NCI-H146 (cell line): ENCODE measurements around the gene RPS2.

Experiments used
- DNase-seq: peaks from one replicate; lab custom pipeline; 2025; lab: John Stamatoyannopoulos, UW

The RPS2 gene

DNA sequence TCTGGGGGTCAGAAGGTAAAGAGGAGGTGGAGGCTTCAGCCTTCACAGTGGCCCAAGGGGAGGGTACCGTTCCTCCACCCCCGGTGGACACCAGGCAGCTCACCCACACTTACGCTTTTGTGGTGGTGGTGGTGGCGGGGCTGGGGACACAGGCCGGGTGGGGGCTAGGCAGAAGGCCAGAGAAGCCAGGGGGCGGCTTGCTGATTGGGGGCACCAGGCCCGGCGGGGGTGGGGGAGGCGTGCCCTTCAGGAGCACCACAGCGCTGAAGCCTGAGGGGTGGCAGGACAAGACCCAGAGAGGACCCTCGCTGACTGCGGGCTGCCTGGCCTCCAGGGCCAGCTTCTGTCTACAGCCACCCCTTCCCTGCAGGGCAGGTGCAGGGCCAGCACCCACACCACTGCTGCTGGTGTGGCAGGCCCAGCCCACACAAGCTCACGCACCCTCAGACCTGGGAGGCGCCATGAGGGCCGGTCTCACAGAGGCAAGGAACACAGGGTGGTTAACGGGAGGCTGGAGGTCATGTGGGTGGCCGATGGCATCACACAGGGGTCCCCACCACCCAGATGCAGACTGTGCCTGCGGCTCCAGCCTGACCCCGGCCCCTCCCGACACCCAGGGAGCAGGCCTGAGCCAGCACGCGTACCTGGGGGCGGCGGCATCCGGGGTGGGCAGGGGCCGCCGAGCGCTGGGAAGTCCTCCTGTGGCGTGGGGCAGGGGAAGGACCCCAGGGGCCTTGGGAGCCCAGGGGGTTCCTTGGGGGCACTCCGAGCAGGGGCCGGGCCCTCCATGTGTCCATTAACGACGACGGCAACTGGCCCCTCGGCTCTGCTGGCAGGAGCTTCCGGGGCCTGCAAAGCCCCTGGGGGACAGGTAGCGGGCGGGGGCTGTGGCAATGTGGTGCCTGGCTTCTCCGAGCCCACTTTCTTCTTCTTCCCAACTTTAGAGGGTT lies 34.5 kb upstream of the RPS2 start:
- no peak for DNase-seq

DNA sequence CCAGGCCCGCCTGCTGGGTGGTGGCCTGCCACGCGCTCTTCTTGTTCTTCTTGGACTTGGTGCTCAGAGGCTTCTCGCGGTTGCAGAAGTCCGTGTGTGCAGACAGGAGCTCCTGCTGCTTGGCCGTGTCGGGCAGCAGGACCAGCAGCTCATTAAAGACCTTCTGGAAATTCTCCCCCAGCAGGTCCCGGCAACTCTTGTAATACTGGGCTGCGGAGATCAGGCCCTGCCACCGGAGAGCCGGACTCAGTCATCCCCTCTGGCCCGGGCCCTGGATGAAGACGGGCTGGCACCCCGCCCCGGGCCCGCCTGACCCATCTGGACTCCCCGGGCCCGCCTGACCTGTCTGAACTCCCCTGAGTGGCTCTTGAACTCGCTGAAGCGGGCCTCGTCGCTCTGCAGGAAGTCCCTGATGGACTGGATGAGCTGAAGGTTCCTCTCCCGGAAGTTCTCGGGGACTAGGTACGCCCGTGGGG lies 33.8 kb upstream of the RPS2 start:
- DNase-seq: no peak

DNA sequence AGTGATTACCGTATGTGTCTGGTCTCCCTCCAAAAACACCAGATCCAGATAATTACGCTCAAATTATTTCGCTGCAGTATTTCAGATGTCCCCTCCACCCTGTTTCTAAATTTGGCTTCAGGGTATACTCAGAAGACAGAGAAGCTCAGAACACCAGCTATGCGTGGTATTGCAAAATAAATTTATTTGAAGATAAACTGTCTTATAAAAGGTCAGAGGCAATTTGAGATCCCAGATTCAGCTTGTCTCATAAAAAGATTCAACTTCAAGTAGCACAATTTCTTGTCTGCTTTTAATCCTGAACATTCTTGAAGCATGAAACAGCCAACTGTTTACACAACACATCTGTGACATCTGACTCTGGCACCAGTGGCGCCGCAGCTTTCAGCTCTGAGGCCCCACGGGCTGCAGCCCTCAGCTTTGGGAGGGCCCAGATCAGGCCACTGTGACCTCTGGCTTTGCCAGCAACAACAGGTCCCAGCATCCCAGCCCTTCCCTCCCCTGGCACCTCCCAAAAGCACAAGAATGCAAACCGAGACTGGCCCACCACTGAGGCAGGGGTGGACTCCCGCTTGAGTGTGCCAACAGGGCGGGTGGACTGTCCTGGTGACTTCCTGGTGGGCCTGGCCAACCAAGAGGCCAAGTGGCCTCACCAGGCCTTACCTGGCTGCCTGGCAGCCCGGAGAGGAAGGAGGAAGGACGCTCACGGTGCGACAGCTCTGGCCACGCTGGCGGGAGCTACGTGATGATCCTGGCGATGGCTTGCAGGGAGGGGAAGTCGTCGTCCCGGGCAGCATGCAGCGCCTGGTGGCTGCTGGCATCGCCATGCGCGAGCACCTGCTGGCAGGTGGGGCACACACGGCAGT lies 33.1 kb upstream of the RPS2 start:
- DNase-seq: no peak

DNA sequence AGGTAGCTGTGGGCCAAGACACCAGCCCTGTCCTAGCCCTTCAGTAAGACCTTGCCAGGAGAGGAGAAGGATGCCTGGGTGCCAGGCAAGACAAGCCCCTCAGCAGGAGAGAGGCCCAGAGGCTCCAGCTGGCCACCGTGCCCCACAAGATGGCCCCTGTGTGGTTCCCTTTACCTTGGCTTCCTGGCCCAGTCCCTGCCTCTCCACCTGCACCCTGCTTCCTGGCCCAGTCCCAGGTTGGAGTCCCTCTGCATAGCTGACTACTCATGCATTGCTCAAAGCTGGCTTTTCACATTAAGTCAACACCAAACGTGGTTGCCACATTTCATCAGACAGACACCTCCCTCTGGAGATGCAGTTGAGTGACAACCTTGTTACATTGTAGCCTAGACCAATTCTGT lies 29.1 kb upstream of the RPS2 start:
- no peak for DNase-seq

DNA sequence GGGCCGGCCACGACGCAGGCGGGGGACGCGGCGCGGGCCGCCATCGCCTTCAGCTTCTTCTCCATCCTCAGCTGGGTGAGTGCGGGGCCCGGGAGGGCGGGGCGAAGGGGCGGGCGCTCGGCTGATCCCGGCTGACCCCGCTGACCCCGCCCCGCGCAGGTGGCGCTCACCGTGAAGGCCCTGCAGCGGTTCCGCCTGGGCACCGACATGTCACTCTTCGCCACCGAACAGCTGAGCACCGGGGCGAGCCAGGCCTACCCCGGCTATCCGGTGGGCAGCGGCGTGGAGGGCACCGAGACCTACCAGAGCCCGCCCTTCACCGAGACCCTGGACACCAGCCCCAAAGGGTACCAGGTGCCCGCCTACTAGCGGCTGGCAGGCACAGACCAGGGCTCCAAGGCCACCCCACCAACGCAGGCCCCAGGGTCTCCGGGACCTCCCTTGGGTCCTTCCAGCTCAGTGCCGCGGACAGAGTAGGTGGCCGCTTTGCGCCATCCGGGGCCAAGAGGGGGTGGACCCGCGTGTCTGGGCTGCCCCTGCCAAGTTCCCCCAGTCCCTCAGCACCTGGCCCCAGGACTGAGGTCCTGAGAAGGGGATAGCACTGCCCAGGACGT lies 28.2 kb upstream of the RPS2 start:
- DNase-seq: no peak

DNA sequence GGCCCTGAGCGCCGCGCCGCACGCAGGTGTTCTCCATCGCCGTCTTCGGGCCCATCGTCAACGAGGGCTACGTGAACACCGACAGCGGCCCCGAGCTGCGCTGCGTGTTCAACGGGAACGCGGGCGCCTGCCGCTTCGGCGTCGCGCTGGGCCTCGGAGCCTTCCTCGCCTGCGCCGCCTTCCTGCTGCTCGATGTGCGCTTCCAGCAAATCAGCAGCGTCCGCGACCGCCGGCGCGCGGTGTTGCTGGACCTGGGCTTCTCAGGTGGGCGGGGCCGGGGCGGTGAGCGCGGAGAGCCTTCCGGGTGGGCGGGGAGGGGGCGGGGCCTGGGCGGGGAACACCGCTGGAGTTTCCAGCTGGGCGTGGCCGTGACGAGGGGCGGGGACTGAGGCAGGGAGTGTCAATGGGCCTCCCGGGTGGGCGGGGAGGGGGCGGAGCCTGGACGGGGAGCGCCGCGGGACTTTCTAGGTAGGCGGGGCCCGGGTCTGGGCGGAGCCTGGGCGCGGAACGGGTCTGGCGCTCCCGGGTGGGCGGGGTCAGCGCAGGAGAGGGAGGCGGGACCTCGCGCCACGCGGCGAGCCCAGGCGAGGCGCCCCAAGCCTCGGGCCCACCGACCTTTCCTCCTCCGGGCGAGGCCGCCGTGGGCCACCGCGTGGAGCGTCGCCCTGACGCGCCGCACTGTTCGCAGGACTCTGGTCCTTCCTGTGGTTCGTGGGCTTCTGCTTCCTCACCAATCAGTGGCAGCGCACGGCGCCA lies 27.5 kb upstream of the RPS2 start:
- DNase-seq: no peak

DNA sequence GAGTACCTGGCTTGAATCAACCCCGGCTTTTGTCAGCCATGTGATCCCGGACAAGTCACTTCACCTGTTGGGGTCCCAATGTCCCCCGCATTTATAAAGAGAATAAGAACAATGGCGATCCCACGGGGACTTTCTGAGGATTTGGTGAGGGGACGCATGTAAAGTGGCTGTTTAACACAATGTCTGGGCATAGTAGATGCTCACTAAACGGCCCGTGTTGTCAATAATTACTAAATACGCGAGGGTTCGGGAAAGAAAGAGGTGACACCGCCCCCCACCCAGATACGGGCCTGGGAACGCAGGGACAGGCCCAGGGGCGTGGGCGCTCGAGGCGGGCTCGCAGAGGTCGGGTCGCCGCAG lies 26.9 kb upstream of the RPS2 start:
- no peak for DNase-seq

DNA sequence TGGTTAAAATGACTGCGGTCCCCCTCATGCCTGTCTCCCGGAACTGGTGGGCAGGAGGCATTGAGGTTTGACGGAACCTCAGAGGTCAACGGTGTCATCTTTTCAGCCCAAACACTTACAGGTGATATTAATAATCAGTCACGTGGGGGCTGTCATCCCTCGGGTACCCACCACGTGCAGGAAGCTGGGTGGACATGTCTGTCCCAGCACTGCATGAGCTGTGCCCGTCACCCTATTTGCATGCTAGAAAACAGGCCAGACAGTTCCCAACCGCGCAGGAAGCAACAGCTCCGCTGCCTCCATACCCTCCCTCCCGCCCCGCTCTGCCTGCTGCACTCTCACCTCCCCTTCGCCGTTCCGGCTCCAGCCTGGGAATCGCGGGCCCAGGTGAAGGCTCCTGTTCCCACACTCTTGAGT lies 26.5 kb upstream of the RPS2 start:
- no peak for DNase-seq

DNA sequence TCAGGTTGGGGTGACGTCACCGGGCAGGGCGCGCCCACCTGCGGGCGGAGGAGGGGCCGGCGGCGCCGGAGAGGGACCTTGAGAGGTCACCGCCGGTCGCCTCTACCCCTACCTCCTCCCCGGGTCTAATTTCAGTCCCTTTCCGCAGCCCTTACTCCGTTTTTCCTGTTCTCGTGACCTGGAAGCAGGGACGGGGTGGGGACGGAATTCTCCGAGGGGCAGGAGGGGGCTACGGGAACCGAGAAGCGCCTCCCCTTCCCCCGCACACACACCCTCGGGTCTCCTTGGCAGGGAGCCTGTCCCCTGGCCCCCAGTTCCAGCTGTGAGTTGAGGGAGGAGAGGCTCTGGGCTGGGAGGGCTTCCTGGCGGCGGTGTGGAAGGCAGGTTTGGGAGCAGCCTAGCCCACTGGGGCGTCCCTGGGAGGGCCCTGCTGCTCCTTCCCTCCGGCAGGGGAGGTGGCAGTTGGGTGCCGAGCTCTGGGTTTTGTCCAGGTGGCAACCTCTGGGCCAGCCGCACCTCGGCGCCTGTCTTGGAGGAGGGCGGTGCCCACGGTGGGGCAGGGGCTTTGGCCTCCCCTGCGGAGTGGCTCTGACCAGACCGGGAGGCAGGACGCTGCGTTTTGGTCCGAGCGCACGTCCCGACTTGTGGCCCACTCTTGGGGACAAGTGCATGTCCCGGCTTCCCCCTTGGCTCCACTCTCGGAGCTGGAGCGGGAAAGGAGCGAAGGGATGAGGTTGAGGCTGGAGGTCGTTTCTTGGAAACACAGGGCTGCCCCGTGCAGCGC lies 25.9 kb upstream of the RPS2 start:
- peak; percentile 77 for DNase-seq

DNA sequence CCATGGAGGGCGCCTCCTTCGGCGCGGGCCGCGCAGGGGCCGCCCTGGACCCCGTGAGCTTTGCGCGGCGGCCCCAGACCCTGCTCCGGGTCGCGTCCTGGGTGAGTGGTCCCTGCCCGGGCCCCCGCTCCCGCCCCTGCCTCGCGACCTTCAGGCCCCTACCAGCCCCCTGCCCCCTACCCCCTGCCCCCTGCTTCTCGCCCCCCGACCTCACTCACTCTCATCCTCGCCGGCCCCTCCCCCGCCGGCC lies 25.4 kb upstream of the RPS2 start:
- no peak for DNase-seq

DNA sequence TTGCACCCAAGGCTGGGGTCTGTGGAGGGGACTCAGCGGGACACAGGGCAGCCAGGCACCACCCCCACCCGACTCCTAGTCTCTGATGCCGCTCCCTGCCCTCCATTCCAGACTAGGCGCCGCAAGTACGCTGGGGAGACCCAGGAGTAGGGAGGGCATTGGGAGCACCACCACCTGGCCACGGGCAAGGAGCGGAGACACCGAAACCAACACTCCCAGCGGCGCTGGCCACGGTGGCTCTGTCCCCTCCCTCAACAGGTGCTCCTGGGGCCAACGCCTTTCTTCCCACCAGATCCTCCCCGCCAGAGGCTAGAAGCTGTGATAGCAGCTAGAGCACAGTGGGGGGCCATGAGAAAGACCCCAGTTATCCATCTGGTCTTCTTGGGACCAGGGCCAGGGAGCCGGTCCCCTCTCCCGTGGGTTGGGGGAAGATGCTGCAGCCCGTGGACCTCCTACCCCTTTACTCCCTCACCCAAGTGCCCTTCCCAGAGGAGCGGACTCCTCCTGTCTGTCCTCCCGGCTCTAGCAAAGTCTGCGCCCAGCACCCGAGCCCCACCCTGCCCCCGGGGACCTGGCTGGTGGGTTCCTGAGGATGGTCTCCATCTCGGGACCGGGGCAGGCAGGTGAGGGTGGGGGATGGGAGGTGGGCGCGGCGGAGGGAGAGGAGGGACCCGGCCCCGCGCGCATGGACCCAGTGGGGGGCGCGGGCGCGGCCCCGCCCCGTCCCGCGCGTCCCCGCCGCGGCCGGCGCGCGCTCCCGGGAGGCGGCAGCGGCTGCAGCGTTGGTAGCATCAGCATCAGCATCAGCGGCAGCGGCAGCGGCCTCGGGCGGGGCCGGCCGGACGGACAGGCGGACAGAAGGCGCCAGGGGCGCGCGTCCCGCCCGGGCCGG lies 24.8 kb upstream of the RPS2 start, which contains the start of gene SYNGR3:
SYNGR3 (plus strand) TSS at position 762 of the 892 bp plus-strand sequence. CDS start 133 bp downstream, outside the sequence.
- peak; percentile 81 for DNase-seq

DNA sequence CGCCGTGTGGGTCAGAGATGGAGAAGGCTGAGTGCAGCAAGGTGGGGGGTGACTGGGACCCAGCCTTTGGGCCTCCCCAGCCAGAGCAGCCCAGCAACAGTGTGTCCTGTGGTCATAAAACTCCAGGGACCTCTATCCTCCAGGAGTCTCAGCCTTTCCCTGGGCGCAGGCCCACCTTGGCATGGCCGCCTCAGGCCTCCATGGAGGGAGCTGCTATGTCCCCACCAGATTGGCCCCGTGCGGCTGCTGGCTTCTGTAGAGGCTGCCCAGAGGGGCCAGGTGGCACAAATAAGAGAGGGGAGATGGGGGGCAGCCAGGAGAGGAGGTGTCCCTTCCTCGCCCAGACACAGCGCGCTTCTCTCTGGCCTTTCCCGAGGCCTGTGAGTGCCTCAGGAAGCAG lies 22.6 kb upstream of the RPS2 start:
- no peak for DNase-seq

DNA sequence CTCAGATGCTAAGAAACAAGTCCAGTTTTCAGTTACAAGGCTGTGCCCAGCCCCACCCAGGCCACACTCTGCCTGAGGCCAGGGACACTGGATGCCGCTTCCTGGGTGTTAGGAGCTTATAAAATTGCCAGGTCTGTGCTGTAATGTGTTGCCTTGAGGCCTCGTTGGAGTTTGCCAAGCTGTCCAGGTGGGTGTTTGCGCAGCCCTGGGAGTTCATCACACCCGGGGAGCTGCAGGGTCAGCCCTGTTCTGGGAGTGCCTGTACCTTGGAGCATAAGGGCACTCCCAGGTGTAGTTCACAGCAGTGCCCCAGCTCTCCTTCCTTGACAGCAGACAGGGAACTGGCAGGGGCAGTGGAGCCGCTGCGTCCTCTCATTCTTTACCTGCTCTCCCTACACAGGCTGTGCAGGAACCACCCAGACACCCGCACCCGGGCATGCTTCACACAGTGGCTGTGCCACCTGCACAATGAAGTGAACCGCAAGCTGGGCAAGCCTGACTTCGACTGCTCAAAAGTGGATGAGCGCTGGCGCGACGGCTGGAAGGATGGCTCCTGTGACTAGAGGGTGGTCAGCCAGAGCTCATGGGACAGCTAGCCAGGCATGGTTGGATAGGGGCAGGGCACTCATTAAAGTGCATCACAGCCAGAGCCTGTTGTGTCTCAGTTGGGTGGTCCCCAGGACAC lies 21.0 kb upstream of the RPS2 start:
- DNase-seq: no peak

DNA sequence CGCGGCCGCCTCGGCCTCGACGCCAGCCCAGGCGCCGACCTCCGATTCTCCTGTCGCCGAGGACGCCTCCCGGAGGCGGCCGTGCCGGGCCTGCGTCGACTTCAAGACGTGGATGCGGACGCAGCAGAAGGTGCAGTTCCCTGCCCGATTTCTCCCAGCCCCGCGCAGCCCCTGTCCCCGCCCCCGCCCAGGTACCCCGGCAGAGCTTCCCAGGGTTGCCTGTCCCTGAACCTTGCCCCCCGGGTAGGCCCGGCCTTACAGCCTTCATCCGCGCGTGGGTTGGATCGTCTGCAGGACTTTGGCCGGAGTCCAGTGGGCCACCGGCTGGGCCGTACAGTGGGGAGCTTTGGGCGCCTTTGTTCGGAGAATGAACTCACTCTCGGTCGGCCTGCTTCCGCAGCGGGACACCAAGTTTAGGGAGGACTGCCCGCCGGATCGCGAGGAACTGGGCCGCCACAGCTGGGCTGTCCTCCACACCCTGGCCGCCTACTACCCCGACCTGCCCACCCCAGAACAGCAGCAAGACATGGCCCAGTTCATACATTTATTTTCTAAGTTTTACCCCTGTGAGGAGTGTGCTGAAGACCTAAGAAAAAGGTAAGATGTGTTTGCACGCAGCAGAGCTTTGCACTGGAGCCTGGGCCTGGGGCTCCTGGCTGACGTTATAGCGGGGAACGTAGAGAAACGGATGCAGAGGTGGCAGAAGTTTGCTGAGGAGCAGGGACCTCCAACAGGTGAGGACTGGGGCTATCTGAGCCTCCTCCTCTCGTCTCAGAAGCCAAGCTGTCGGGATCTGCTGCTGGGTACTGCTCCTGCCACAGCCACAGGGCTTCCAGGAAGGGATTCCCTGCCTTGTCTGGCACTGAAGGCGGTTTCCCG lies 20.0 kb upstream of the RPS2 start:
- peak; percentile 77 for DNase-seq

DNA sequence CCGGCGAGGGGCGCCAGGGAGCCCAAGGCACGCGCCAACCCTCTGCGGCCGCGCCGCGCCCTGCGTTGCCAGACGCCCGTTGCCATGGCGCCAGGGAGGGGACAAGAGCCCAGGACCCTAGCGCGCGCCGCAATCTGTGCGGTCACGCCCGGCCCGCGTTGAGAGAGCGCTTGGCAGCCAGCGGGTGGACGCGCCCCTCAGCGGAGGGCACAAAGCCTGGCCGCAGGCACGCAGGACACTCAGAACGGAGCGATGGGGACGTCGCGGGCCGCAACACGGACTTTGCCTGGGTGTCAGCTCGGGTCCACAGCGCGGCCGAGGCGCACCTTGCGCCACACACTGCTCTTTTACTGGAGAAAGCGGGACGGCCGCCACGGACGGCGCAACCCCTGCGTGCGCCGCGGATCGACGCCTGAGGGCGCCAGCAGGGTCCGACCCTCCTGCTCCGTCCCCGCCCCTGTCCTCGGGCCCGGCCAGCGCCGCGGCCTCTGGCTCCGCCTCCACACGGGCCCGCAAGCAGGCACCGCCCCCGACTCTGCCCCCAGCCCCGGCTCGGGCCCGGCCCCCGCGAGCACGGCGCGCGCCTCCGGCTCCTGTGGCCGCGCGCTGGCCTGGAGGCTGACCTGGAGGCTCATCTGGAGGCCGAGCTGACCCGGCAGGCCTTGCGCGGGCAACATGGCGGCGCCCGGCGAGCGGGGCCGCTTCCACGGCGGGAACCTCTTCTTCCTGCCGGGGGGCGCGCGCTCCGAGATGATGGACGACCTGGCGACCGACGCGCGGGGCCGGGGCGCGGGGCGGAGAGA lies 19.1 kb upstream of the RPS2 start, which contains the start of gene GFER:
GFER (plus strand) TSS at position 650 of the 803 bp plus-strand sequence; CDS start at position 676, 26 bp downstream.
- DNase-seq: peak; percentile 93

DNA sequence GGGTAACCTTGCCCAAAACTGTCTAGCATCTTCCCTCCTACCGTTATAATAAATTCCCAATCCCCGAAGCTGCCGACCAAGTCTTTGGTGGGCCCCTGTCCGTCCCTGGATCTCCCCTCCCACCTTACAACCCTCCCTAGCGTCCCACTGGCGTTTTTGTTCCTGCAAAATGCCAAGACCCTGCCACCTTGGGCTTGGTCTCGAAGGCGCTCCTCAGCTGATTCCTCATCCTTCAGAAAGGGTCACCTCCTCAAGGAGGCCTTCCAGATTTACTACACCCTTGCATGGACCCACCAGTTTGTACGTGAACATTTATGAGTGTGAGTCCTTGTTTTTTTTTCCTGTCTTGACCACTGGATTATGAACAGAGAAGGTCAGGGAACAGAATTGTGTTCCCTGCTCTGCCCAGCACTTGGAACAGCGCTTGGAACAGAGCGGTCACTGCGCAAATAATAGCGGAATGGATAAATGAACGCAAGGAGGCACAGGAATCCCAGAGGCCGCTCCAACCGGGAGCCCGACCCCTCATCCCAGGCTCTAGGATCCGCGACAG lies 18.4 kb upstream of the RPS2 start:
- no peak for DNase-seq

DNA sequence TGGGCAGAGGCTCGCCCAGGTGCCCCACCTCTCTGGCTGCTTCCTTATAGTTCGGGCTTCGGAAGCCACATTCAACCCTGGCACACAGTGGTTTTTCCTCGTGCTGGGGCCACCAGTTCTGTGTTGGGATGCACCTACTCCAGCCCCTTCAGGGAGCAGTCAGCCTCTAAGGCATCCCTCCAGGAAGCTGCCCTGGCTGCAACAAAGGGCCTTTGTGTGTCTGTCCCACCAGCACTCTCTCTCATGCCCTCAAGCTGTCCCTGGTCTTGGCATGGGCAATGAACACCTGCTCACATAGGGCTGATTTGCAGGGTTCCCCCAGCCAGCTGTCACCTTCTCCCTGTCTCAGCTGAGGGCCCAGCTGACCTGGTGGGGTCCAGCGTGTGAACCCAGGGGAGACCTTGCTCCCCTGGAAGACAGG lies 17.4 kb upstream of the RPS2 start:
- DNase-seq: peak; percentile 49
